MCF 10A (cell line): Measurements from ENCODE around the gene RABGAP1L. TPM values are rescaled to one million over a fixed set of nuclear protein-coding genes. Genes with fewer than 3 reads are reported as not detected.

Source experiments
- BruUV-seq: library from RNA; stranded (reverse); fragments of 400-500 nt; replicated peaks from 2 replicates; lab custom pipeline; 2021; lab: Mats Ljungman, UMichigan
- CTCF ChIA-PET: fragments of 300-600 bp; sonication (Branson Sonifier 250); formaldehyde crosslinking; extraction: SDS; loops from one replicate; lab custom pipeline; 2021; ENCODE audit warnings: antibody characterized with exemption, inconsistent platforms; lab: Yijun Ruan, JAX
- POLR2A ChIA-PET: fragments of 300-600, 350-650 bp; sonication (Branson Sonifier 250); formaldehyde crosslinking; extraction: SDS; loops from one replicate; lab custom pipeline; 2020; ENCODE audit warnings: antibody characterized with exemption, inconsistent platforms; lab: Yijun Ruan, JAX
- DNase-seq: peaks from one replicate; pipeline ENCODE4 v3.0.0-alpha.2; 2018; ENCODE audit not compliant: unreplicated experiment
- H3K27ac Mint-ChIP-seq: one replicate; pipeline ENCODE4 v1.8.0; 2022; ENCODE audit warnings: mild to moderate bottlenecking, low read depth, mixed read lengths; ENCODE audit not compliant: unreplicated experiment
- H3K27me3 Mint-ChIP-seq: one replicate; pipeline ENCODE4 v1.8.0; 2022; ENCODE audit warnings: mixed read lengths; ENCODE audit not compliant: insufficient read depth, unreplicated experiment
- H3K36me3 Mint-ChIP-seq: one replicate; pipeline ENCODE4 v1.8.0; 2022; ENCODE audit warnings: mild to moderate bottlenecking, moderate library complexity, mixed read lengths; ENCODE audit not compliant: insufficient read depth, unreplicated experiment
- H3K4me1 Mint-ChIP-seq: one replicate; pipeline ENCODE4 v1.8.0; 2022; ENCODE audit warnings: mixed read lengths; ENCODE audit not compliant: insufficient read depth, unreplicated experiment
- H3K4me3 Mint-ChIP-seq: one replicate; pipeline ENCODE4 v1.8.0; 2022; ENCODE audit warnings: mild to moderate bottlenecking, moderate library complexity, mixed read lengths; ENCODE audit not compliant: unreplicated experiment
- H3K9me3 Mint-ChIP-seq: one replicate; pipeline ENCODE4 v1.8.0; 2022; ENCODE audit warnings: mixed read lengths; ENCODE audit not compliant: unreplicated experiment
- intact Hi-C: fragments of 100-400 bp; cut with micrococcal nuclease; formaldehyde crosslinking; loops from 2 replicates; pipeline ENCODE4 v1.14.1; 2022
- total RNA-seq: library from RNA; stranded (reverse); gene quantifications from 2 replicates; pipeline ENCODE4 v1.2.3, GENCODE V29; 2022
- TF ChIP-seq, protein P1 (sequence below): fragments of 200-600 bp; IDR thresholded peaks from one replicate; pipeline ENCODE4 v1.8.0; 2022; ENCODE audit warnings: antibody characterized with exemption, mild to moderate bottlenecking; ENCODE audit not compliant: unreplicated experiment

Gene RABGAP1L
- total RNA-seq, 1 experiment from 2014 or later, result 18.2 TPM

- no peak overlapping the region for H3K27ac Mint-ChIP-seq
- BruUV-seq, result no TSS peak
- TF ChIP-seq, protein P1, sequence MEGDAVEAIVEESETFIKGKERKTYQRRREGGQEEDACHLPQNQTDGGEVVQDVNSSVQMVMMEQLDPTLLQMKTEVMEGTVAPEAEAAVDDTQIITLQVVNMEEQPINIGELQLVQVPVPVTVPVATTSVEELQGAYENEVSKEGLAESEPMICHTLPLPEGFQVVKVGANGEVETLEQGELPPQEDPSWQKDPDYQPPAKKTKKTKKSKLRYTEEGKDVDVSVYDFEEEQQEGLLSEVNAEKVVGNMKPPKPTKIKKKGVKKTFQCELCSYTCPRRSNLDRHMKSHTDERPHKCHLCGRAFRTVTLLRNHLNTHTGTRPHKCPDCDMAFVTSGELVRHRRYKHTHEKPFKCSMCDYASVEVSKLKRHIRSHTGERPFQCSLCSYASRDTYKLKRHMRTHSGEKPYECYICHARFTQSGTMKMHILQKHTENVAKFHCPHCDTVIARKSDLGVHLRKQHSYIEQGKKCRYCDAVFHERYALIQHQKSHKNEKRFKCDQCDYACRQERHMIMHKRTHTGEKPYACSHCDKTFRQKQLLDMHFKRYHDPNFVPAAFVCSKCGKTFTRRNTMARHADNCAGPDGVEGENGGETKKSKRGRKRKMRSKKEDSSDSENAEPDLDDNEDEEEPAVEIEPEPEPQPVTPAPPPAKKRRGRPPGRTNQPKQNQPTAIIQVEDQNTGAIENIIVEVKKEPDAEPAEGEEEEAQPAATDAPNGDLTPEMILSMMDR, result no peak
- no peaks in the 10 kb centered on the region for H3K4me1 Mint-ChIP-seq
- H3K4me3 Mint-ChIP-seq, result no peak overlapping the region
- H3K9me3 Mint-ChIP-seq, result no peaks in the 10 kb centered on the region
- intact Hi-C loops, result no loop called here
- H3K36me3 Mint-ChIP-seq, result no peaks in the 10 kb centered on the region
- ChIA-PET CTCF (interaction anchor here (0.6 to 1.2 kb wide), 2 partner anchors 43 to 50 kb away, joined by 3 read pairs; no protein-coding TSS in a partner anchor), POLR2A (interaction anchor here (0.7 kb wide), 1 partner anchor 32 kb away, joined by 5 read pairs; no protein-coding TSS in a partner anchor)
- DNase-seq, result no peak
- no peaks in the 10 kb centered on the region for H3K27me3 Mint-ChIP-seq
These were observed 711.0 kb downstream of the RABGAP1L start for GRCh38 chr1:174870319-174870718.

DNA sequence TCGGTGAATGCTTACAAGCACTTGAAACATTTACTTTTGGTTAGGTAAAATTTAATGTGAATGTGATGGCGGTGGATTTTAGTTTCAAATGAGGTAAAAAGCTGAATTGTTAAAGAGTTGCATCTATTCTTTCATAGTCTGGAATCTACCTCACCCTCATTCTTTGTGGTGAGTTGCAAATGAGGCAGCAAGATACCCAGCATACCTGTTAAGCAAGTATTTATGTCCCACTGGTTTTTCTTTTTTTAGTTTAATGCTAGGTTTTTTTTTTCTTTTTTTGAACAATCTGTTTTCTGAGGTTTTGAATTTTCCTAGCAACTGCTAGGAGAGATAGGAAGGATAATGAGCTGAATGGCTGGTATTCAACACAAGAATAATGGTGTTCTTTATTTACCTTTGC is 712.6 kb downstream of the RABGAP1L start:
- no peaks in the 10 kb centered on the region for H3K36me3 Mint-ChIP-seq
- ChIA-PET POLR2A (interaction anchor here (0.8 kb wide), 1 partner anchor 104 kb away, joined by 3 read pairs; no protein-coding TSS in a partner anchor), CTCF (no interaction called here)
- TF ChIP-seq, protein P1, result no peak
- intact Hi-C loops, result no loop called here
- no peaks in the 10 kb centered on the region for H3K9me3 Mint-ChIP-seq
- no peak overlapping the region for H3K4me3 Mint-ChIP-seq
- no peak overlapping the region for H3K27ac Mint-ChIP-seq
- DNase-seq, result no peak
- no peaks in the 10 kb centered on the region for H3K4me1 Mint-ChIP-seq
- no peaks in the 10 kb centered on the region for H3K27me3 Mint-ChIP-seq
- no TSS peak for BruUV-seq

DNA sequence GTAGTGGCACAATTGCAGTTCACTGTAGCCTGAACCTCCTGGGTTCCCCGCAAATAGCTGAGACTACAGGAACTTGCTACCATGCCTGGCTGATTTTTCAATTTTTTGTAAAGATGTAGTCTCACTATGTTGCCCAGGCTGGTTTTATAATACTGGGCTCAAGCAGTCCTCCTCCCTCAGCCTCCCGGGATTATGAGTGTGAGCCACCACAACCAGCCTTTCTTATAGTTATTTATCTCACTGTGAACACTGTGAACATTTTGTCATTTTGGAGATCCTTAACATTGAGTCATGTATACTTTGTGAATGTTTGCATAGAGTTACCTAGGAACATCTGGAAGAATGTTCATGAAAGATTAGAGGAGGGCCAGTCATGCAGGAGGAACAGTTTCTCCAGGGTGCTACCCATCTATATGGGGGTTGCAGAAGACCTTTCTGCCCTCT is 713.3 kb downstream of the RABGAP1L start:
- Mint-ChIP-seq H3K27me3 (no peaks in the 10 kb centered on the region), H3K9me3 (no peaks in the 10 kb centered on the region), H3K4me1 (no peaks in the 10 kb centered on the region), H3K36me3 (peaks cover 6% of the 10 kb centered on the region), H3K4me3 (no peak overlapping the region), H3K27ac (no peak overlapping the region)
- TF ChIP-seq, protein P1, result no peak
- DNase-seq, result no peak
- no TSS peak for BruUV-seq
- intact Hi-C loops, result no loop called here
- ChIA-PET POLR2A (no interaction called here), CTCF (no interaction called here)

DNA sequence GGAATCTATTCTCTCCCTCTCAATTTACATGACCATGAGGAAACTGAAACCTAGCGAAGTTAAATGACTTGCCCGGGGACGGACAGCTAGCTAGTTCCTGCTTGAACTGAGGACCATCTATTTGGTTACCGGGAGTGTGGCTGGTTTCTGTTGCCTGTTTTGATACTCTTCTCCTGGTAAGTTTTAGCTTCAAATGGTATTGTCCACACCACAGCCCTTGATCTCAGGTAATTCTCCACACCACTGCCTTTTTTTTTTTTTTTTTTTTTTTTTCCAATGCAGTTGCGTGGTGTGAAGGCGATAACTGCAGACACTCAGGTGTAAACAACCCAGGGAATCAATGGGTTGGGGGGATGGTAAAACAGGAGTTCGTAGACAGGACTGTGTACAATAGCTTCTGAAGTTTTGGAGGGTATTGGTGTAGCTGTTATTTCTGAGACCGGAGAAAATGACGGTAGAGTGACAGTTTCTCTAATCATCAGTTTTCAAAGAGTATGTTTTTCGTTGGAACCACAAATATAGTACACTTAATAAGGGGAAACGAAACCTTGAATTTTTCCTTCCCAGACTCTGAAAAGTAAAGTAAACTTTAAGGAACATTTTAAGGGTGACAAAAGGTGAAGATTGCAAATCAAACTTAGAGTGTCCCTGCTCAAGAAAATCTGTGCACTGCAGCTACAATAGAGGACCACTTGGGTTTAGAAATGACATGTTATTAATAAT is 715.2 kb downstream of the RABGAP1L start:
- Mint-ChIP-seq H3K27me3 (no peaks in the 10 kb centered on the region), H3K4me1 (no peaks in the 10 kb centered on the region), H3K36me3 (peaks cover 10% of the 10 kb centered on the region), H3K9me3 (no peaks in the 10 kb centered on the region), H3K4me3 (no peak overlapping the region), H3K27ac (no peak overlapping the region)
- intact Hi-C loops, result no loop called here
- CTCF ChIA-PET, result interaction anchor here (0.6 to 2.0 kb wide), 5 partner anchors 21 to 612 kb away, joined by 3 to 6 read pairs (median 3); no protein-coding TSS in a partner anchor
- BruUV-seq, result no TSS peak
- TF ChIP-seq, protein P1, result no peak
- no peak for DNase-seq
- POLR2A ChIA-PET, result interaction anchor here (0.6 to 1.1 kb wide), 3 partner anchors 55 to 1258 kb away, joined by 3 to 4 read pairs (median 3); no protein-coding TSS in a partner anchor
